Prostate gland (tissue), 2 donors: ENCODE measurements around the gene BSND.

Experiments used
- CTCF ChIP-seq, 4 experiments: fragments of 200-600 bp in 2 of 4; fragments of 450-650 bp in 2 of 4; sonication (generic) in 2 of 4; IDR thresholded peaks; 1 replicate in 3 of 4; 2 replicates in 1 of 4; pipeline ENCODE4 v1.5.1; 2016 to 2019; ENCODE audit warnings: antibody characterized with exemption in 4 of 4, mild to moderate bottlenecking in 2 of 4, moderate library complexity in 2 of 4
- POLR2A ChIP-seq: fragments of 450-650 bp; IDR thresholded peaks from one replicate; pipeline ENCODE4 v1.6.1; 2016; ENCODE audit warnings: antibody characterized with exemption, mild to moderate bottlenecking

GRCh38 chr1:54987427-54987826 is 11.3 kb upstream of the BSND start:
- TF ChIP-seq CTCF (IDR thresholded peaks at IDR 0.05) (no peak), POLR2A (no peak)
